Kidney (tissue), 14 donors: ENCODE data around the gene MYRIP. TPM values are rescaled to one million over a fixed set of nuclear protein-coding genes. Genes with fewer than 3 reads are reported as not detected.
A peak's percentile ranks its signal among the peaks of the same experiment; 100 is the strongest.

Experiments
- DNase-seq, 5 donors: peaks; one replicate each; pipeline ENCODE4 v3.0.0-alpha.2; 2013 to 2020
- FAIRE-seq: peaks from 2 replicates; lab custom pipeline; 2012; peaks lifted over from hg19 to GRCh38; lab: Jason Lieb, UNC
- H3K27ac ChIP-seq, 2 donors: one replicate each; pipeline ENCODE4 v1.7.0; 2013; ENCODE audit warnings: low read depth in 2 of 2, low read length in 2 of 2, inconsistent platforms in 1 of 2
- H3K27me3 ChIP-seq: one replicate; pipeline ENCODE4 v1.7.1; 2013; ENCODE audit warnings: low read length, inconsistent platforms; ENCODE audit not compliant: control insufficient read depth, insufficient read depth
- H3K36me3 ChIP-seq, 3 donors: one replicate each; pipeline versions ENCODE4 v1.7.0 to v1.7.1; 2013; ENCODE audit warnings: low read length in 3 of 3, control low read depth in 1 of 3, inconsistent platforms in 1 of 3; ENCODE audit not compliant: insufficient read depth in 3 of 3, control insufficient read depth in 2 of 3
- H3K4me1 ChIP-seq, 3 donors: one replicate each; pipeline versions ENCODE4 v1.7.0 to v1.7.1; 2013; ENCODE audit warnings: low read length in 3 of 3, inconsistent platforms in 1 of 3, low read depth in 1 of 3; ENCODE audit not compliant: control insufficient read depth in 2 of 3, insufficient read depth in 2 of 3
- H3K4me3 ChIP-seq, 3 donors: one replicate each; pipeline versions ENCODE4 v1.7.0 to v1.8.1; 2013; ENCODE audit warnings: low read length in 3 of 3, control low read depth in 1 of 3, inconsistent platforms in 1 of 3
- H3K9ac ChIP-seq, 3 donors: one replicate each; pipeline versions ENCODE4 v1.7.0 to v1.7.1; 2013; ENCODE audit warnings: low read length in 3 of 3, control low read depth in 1 of 3, inconsistent platforms in 1 of 3
- H3K9me3 ChIP-seq, 3 donors: one replicate each; pipeline versions ENCODE4 v1.7.0 to v1.7.1; 2013; ENCODE audit warnings: low read length in 3 of 3, control low read depth in 1 of 3, inconsistent platforms in 1 of 3; ENCODE audit not compliant: control insufficient read depth in 2 of 3, insufficient read depth in 1 of 3
- intact Hi-C: fragments of 100-400 bp; cut with DNase I; formaldehyde crosslinking; loops from one replicate; pipeline ENCODE4 v1.11.1; 2022
- polyA plus RNA-seq: library from polyadenylated mRNA; stranded (reverse); fragments of 350-450 nt; fragmentation: Illumina TruSeq; extraction: RNeasy Lipid Tissue Mini Kit (QIAGEN cat#74804); gene quantifications from one replicate; pipeline ENCODE4 v1.2.3, GENCODE V29; 2014; ENCODE audit warnings: low read depth, low replicate concordance; ENCODE audit not compliant: insufficient read depth
- total RNA-seq: library from RNA; stranded (reverse); fragmentation: NEBNext Ultra II Directional; extraction: Animal tissue kit (Norgen Biotek cat#: 25700); gene quantifications from one replicate; pipeline ENCODE4 v1.2.1, GENCODE V29; 2021
- TF ChIP-seq, protein P1 (sequence below): IDR thresholded peaks from 3 replicates; pipeline ENCODE4 v1.5.1; 2012; ENCODE audit warnings: mild to moderate bottlenecking, moderate library complexity, borderline replicate concordance; ENCODE audit not compliant: insufficient read depth; ENCODE audit errors: extremely low read depth
- donor health status: control.
- donor health status: control.
- donor health status: control.
- donor health status: control.
- donor health status: control.
- donor health status: DM: yes; HTN: yes; CAD: no.
- donor health status: Normal renal cell carcinoma (clear cell type).

Gene MYRIP
- total and polyA plus RNA-seq, 2 donors from 2014 or later = 0.92 to 6.6 TPM

DNA sequence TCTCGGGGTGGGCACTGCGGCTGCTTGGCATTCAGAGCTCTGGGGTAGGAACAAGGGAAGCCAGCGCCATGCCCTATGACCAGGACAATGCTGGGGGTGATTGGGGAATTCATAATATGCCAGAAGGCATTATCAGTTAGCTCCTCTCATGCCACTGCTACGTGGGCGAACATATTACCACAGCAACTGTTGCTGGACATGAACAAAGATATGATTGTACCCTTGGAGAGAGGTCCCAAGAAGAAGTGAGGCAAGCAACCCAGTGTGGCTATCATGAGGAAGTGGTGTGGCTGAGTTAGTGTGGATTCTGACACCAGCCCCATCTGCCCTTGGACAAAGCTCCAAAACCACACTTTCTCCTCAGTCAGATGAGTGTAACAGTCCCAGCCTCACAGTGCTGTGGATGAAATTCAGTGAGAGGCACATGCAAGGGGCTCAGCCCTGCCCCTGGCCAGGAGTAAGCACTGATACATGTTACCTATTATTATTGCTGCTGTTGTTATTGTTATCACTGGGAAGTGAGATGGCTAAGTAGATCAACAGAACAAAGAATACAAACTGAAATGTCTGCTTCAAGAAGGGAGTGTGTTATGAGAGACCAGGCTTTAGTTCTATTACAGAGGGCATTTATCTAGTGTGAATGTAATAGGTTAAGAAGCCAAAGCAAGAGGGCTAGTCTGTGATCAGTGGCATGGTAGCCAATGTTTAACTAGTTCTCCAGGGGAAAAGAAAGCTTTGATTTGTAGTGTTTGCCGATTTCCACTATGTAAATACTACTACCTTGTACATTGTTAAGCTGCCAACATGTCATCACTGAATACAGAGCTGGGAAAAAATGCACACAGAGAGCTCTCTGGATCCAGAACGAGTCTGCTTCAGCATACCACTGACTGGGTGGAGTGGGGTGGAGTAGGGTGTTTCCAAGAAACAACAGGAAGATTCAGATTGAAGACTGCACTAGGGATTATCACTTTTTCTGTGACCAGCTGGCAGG is 277.8 kb downstream of the MYRIP start:
- TF ChIP-seq, protein P1, sequence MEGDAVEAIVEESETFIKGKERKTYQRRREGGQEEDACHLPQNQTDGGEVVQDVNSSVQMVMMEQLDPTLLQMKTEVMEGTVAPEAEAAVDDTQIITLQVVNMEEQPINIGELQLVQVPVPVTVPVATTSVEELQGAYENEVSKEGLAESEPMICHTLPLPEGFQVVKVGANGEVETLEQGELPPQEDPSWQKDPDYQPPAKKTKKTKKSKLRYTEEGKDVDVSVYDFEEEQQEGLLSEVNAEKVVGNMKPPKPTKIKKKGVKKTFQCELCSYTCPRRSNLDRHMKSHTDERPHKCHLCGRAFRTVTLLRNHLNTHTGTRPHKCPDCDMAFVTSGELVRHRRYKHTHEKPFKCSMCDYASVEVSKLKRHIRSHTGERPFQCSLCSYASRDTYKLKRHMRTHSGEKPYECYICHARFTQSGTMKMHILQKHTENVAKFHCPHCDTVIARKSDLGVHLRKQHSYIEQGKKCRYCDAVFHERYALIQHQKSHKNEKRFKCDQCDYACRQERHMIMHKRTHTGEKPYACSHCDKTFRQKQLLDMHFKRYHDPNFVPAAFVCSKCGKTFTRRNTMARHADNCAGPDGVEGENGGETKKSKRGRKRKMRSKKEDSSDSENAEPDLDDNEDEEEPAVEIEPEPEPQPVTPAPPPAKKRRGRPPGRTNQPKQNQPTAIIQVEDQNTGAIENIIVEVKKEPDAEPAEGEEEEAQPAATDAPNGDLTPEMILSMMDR = no peak
- intact Hi-C loops = no loop called here
- no peaks in the 10 kb centered on the region for H3K4me1 ChIP-seq
- no peak overlapping the region for H3K4me3 ChIP-seq
- H3K27ac ChIP-seq = no peak overlapping the region
- peak in 2 of 5 donors; percentile 2 to 52 for DNase-seq
- no peak for FAIRE-seq
- no peaks in the 10 kb centered on the region for H3K36me3 ChIP-seq
- no peaks in the 10 kb centered on the region for H3K9me3 ChIP-seq
- H3K9ac ChIP-seq = no peak overlapping the region
- no peaks in the 10 kb centered on the region for H3K27me3 ChIP-seq

DNA sequence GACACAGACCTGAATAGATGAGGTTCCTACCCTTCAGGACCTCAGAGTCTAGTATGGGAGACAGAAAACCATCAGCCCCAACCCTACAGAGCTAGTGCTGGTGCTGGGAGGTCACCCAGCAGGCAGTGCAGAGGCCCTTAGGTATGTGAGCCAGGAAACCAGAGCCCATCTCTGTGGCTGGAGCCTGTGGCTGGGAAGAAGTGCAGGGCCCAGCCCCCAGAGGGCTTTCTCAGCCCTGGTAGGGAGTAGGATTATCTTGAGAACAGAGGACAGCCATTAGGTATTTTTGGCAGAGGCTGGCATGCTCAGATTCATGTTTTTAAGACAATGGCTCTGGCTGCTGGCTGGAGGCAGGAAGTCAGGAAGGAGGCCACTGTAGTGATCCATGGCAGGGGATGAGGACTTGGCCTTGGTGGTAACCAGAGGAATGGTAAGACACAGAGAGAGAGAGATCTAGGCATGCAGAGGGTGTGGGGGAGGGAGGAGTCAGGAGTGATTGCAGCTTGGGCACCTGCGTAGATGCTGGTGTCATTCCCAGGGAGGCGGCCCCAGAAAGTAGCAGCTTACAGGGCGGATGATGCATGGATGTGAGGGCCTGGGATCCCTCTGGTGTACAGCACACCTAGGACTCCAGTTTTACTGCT is 279.2 kb downstream of the MYRIP start:
- H3K27ac ChIP-seq = no peak overlapping the region
- FAIRE-seq (no peak), DNase-seq (no peak)
- no peaks in the 10 kb centered on the region for H3K36me3 ChIP-seq
- no peak overlapping the region for H3K9ac ChIP-seq
- H3K4me1 ChIP-seq = no peaks in the 10 kb centered on the region
- TF ChIP-seq, protein P1 = no peak
- no peaks in the 10 kb centered on the region for H3K27me3 ChIP-seq
- intact Hi-C loops = no loop called here
- H3K4me3 ChIP-seq = no peak overlapping the region
- no peaks in the 10 kb centered on the region for H3K9me3 ChIP-seq

DNA sequence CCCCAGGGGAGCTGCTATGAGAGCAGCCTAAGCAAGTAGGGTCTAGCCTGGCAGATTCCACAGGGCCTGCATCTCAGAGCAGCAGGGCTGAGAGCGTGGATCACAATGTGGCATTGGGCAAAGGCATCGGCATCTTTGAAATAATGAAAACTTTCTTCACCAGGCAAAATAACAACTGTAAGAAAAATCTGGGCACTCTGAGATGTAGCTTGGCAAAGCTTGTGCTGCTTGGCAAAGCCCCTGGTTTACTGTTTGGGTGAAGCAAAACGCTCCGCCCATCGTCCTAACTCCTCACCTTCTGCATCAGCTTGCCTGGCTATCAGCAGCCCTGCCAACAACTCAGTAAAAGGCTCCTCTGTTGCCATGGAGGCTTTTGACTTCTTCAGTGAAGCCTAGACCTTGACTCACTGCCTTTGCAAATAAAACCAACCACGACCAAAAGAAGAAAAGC is 287.3 kb downstream of the MYRIP start:
- no peak for DNase-seq
- Histone ChIP-seq H3K27me3 (no peaks in the 10 kb centered on the region), H3K4me3 (no peak overlapping the region), H3K9ac (no peak overlapping the region), H3K36me3 (no peaks in the 10 kb centered on the region), H3K27ac (no peak overlapping the region), H3K4me1 (no peaks in the 10 kb centered on the region), H3K9me3 (peaks cover 0 to under 1% (median 0%) of the 10 kb centered on the region in 3 donors)
- TF ChIP-seq, protein P1 = no peak
- no peak for FAIRE-seq
- intact Hi-C loops = no loop called here
